GM21515 (cell line): Measurements from ENCODE around the gene CDK6.

Experiments used
- ATAC-seq: cut with Tn5 transposase; IDR thresholded peaks from one replicate; pipeline ENCODE4 v1.9.1; 2021; ENCODE audit not compliant: unreplicated experiment

The CDK6 gene

DNA sequence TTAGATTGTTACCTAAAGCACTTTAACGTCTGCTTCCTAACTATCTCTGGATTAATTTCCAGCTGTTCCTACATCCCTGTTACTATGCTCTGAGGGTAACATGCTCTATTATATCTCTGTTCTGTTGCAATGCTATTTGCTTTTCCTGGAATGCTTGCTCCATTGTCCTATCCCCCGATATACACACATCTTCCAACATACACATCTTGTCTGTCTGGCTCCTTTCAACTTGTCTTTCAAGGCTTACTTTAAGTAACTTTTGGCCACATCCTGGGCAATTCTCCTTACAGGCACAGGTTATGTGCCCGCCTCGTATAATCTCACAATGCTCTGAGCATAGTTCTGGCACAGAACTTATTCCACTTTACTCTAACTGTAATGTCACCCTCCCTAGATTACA is 96.2 kb downstream of the CDK6 start:
- no peak for ATAC-seq

DNA sequence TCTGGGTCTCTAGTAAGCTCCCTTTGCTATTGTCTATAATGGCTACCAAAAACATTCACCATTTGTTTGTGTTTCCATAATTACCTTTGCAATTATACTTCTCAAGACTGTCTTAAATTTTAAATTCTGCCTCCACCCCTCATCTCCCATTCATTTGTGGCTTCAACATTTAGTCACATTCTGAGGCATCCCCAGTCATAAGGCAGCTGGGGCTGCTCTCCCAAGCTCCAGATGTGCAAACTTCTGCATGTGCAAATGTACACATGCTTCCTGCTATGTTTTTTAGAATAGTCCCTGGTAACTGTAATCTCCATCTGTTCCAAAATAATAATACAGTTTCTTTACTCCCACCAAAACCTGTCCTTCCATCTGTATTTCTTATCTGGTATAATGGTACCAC is 97.3 kb downstream of the CDK6 start:
- no peak for ATAC-seq

DNA sequence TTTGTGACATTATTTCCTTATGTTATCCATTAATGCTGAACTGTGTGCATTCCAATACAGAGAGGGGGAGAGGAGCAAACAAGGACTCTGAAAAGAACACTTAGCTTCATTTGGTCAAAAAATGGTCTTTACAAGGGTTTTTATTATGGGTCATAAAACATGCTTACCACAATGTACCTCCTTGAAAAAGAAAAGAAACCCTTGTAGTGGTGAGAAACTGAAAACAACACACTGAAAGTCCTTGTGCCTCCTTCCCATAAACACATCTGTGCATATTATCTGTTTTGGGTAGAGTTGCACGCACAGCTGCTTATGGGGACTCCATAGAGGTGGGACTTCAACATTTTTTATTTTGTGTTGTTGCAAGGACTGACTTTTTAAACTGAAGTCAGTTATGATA is 98.7 kb downstream of the CDK6 start:
- ATAC-seq: peak; percentile 94

DNA sequence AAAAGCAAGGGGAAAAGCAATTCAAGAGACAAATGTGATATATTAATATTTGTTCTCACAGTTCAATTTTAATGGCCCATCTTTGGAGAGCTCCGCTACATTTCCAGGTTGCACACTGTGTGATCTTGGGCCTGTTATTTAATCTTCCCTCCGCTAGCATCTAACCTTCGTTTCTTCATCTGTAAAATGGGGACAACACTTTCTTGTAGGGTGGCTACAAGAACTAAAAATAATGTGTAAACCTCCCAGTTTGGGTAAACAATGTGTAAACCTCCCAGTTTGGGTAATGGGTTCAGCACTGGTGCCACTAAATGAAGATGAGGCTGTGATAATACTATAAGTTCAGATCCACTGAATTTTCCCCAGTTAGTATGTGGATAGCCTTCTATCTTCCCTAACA is 99.5 kb downstream of the CDK6 start:
- ATAC-seq: no peak

DNA sequence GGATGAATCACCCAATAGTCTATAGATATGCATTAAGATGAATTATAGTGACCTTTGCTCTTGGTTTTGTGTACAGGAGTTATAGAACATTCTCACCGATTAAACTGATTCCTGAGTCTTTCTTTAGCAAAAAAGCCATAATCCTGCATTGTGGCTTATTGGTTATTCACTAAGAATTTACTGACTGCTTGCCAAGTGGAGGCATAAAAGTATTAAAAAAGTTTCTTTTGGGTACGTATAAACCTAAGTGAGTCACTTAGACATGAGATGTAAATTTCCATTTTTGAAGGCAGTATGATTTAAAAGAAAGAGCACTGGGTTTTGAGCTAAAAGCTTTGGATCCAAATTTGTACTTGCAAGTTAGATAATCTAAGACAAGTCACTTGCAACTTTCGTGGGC is 100.7 kb downstream of the CDK6 start:
- ATAC-seq: no peak

DNA sequence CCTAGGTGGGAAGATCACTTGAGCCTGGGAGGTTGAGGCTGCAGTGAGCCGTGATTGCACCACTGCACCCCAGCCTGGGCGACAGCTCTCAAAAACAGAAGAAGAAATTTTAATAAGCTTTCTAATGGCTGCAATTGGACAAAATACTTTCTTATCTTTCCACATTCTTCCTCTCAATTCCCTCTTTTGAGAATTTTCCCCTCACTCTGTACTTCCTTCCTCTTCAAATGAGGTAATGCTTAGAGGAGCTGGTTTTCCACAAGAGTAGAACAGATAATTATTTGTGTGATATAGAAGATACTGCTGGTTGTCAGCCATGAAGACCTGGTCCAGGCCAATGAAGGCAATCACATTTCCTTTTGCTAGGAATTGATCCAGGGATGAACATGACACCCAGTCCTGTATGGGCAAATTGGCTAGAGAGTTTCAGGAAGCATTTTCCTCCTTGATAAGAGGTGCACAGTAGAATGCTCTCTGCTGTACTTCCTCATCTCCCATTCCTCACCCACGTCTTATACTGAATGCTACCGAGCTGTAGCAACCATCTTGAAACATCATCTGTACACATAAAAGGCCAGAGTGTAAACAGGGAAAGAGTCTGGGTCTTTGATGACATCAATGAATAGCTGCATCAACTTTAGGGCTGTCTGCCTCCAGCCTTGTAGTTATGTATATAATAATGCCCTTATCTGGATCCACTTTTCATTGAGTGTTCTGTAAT is 103.9 kb downstream of the CDK6 start:
- no peak for ATAC-seq

DNA sequence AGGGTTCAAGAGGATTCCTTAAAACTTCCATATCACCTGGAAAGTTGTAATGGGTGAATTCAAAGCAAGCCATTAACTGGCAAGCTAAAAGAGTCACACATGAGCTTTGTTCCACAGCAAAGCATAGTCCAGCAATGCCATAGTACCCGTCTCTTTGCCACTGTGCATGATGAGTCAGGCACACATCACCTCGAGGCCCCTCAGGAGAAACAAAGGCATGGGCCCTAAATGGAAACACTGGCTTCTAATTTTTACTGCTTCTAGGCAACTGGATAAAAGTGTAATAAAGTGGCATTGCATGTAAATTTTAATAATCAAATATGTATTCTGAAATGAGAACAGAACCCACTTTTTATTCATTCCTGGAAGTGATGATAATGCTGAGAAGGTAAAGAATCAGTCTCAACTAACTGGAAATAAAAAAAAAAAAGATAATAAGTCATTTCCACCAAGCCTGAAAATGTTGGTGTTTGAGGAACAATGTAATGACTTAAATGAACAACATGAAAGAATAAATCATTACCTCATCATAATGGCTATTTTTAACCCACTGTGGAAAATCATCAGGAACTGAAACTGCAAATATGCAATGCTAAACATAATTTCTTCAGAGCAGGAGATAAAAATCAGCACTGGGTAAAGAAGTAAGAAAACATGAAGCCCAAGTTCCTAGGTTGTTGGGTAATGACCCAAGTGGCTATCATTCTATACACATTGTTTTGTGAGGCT is 104.9 kb downstream of the CDK6 start:
- ATAC-seq: no peak

DNA sequence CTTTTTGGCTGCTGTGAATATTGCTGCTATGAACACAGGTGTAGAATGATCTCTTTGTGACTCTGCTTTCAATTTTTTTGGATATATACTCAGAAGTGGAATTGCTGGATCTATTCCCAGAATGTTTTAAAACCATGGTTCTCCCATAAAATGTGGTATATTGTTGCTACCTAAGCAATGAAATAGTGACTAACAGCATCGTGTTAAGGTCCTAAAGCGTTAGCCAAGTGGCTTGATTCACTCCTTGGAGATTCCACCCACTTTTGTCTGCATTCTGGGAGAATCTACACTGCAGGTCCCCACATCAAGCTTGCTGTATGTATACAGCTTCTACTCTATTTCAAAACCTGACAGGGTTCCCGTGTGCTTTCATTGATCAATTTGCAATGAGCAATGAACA is 105.6 kb downstream of the CDK6 start:
- no peak for ATAC-seq

DNA sequence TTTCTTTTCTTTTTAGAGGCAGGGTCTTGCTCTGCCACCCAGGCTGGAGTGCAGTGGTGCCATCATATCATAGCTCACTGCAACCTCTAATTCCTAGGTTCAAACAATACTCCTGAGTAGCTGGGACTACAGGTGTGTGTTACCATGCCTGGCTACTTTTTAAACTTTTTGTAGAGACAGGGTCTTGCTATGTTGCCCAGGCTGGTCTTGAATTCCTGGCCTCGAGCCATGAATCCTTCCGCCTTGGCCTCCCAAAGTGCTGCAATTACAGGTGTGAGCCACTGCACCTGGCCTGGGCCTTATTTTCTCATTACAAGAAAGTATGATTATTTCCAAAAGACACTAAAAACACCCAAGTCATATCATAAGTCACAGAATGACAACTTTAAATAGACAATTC is 106.6 kb downstream of the CDK6 start:
- ATAC-seq: no peak

DNA sequence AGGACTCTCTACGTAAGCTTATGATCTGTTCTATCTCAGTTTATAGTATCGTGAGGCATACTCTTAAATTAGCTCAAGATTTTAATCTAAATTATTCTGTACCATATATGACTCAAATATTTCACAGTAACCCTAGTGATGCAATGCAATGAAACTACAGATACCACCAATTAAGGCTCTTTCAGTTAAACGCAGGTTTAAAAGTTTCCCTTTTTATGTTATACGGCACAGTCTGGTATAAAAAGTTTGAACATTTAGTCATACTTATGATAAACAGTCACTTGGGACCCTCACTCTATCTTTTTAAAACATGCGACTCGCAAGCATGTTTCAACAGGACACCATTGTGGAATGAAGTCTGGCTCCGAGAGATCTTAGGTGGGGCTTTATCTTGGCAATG is 107.2 kb downstream of the CDK6 start:
- no peak for ATAC-seq

DNA sequence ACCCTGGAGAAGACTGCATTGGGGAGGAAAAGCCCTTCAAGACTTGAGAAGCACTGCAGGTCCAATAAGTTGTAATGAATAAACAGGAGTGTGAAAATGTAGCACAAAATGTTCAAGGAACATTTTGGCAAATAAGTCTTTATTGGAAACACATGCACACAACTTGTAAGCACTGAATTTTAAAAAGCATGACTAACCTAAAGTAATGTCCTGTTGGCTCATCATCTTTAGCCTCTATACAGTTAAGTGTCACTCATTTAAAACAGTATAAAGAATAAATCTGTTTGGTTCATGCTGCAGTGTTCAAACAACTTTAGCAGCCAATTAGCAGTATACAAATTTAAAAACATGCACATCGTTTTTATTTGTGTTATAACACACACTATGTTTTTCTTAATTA is 108.6 kb downstream of the CDK6 start:
- ATAC-seq: no peak

DNA sequence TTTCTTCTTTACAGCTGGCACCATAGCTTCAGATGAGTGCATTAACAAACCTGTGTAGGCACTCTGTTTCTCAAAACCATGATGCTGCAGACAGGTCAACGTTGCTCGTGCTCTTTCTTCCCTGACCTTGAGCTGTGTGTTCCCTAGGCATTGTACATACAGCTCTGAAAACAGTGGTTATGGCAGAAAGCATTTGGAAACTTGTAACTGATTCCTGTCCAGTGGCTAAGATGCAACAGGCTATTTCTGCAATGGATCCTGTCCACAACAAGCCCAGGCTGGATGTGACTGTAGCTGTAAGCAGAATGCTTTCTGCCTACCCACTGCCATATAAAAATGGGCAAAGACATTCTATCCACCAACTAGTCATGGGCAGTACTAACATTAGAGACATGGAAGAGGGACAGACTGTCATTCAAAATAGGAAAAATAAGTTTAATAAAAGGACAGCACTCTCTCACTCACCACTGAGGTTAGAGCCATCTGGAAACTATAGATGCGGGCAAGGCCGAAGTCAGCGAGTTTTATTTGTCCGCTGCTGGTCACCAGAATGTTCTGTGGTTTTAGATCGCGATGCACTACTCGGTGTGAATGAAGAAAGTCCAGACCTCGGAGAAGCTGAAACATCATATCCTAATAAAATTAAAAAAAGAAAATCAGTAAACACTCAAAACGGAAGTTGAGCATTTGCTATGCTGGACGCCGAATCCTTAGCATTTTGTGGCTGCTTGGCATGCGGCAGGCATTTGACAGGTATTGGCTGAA is 111.0 kb downstream of the CDK6 start:
- no peak for ATAC-seq

DNA sequence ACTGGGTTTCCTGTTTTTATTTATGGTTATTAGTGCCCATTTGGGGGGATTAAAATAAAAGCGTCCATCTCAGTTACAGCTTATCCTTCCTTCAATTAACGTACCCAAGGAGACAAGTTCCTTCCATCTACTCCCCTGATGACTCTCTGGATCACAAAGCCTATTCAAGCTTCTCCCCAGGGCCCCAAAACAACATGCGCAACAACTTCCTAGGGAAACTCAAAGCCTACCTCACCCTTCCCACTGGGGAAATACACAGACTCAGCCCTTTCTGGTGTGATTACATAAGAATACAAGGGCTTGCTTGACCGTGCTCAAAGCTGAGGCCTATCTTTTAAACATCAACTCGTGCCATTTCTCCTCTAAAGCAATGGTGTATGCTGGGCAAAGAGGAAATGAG is 112.4 kb downstream of the CDK6 start:
- ATAC-seq: no peak

DNA sequence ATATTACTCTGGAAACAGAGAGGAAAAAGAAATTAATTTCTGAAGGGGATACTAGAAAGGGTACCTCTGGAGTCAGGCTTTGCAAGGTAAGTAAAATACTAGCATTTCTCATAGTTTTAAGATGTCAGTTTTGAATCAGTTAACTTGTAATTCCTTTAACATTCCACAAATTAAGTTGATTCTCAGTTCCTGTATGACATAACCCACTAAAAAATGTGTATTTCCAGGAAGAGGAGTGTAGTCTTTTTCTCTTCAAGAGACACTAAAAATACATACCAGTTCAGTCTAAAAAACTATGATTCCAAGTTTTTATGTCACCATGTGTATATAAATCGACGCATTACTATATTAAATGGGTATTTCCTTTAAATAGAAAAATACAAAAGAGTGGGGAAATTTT is 113.2 kb downstream of the CDK6 start:
- no peak for ATAC-seq

DNA sequence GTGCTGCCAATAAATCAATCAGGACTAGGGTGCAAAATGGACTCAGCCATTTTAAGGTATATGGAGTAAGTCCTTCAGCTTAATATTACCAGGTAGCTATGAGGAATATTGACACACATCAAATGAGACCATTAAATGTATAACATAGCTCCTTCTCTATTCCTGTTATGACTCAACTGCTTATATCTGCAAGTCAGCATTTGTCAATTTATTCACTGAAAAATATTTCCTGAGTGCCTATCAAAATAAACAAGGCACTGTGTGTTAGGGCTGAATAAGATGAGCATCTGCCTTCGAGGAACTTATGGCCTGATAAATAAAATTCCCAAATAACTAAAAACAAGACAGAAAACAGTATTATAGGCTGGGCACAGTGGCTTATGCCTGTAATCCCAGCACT is 113.8 kb downstream of the CDK6 start:
- ATAC-seq: no peak

DNA sequence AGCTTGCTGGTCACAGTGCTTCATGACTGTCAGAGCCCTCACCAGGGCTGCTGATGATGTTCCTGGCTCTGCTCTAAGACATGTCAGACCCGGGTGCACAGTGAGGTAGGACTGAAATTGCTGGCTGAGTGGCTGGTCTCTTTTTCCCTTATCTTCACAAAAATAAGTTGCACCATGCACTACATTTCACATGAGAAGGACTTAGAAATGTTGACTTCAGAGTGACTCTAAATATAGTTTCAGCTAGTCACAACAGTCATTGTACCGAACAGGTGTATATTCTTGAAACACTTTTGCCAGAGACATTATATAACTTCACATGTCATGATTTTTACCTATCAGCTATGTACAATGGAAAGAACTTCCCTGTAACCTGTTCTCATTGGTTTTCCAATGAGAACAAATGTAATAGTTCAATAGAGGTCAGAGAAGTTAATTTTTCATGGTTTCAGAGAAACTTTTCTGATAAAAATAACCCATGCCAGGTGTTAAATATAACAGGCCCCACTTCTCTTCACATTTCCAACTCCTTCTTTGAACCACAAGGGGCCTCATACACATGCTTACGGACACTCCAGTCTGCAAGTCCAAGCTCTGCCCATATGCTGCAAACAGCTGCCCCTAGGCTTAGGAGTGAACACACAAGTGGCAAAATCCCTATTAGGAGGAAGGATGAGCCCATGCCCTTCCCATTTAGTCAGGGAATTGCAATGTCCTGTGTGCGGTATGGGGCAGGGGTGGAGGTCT is 115.6 kb downstream of the CDK6 start:
- ATAC-seq: peak; percentile 75

DNA sequence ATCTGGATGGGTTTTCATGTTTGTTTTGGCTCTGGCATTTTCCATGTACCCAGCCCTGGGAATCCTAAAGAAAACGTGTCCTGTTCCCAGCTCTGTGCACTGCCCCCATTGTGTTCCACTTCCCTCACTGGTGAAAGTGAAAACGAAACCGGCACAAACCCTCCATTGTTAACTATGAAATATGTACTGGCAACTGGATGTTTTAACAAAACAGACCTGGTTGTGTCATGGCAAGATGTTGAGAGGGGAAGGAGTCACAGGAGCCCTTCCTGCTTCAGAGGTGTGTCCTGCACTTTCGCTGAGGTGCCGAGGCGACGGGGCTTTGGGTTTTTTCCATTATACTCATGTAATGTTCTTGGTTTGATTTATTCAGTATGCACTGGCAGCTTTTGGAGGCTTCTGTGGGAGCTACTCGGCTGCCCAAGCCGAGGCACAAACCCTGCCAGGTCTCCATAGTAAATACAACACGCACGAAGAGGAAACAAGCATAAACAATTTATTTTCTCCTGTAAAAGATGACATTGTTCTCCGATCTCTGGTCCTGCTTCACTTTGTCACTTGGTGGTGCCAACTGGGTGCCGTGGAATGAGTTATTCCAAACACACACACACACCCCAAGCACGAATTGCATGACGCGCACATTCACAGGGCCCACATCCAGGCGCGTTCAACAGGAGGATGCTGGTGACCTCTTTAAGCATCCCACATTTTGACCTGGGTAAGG is 118.2 kb downstream of the CDK6 start:
- no peak for ATAC-seq

DNA sequence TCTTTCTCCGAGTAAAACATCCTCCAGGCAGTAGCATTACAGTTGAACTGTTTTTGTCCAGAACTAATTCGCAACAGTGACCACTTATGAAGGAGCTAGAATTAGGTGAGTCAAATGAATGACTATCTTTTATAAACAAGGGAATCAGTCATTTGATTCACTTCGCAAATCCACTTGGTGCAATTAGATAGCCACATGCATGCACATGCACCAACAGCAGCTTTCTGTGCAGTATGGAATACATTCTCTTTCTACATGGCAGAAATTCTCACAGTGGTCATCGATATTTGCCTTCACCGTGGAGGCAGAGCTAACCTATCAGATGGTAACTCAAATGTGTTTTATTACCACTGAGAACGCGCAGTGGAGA is 118.8 kb downstream of the CDK6 start:
- no peak for ATAC-seq

DNA sequence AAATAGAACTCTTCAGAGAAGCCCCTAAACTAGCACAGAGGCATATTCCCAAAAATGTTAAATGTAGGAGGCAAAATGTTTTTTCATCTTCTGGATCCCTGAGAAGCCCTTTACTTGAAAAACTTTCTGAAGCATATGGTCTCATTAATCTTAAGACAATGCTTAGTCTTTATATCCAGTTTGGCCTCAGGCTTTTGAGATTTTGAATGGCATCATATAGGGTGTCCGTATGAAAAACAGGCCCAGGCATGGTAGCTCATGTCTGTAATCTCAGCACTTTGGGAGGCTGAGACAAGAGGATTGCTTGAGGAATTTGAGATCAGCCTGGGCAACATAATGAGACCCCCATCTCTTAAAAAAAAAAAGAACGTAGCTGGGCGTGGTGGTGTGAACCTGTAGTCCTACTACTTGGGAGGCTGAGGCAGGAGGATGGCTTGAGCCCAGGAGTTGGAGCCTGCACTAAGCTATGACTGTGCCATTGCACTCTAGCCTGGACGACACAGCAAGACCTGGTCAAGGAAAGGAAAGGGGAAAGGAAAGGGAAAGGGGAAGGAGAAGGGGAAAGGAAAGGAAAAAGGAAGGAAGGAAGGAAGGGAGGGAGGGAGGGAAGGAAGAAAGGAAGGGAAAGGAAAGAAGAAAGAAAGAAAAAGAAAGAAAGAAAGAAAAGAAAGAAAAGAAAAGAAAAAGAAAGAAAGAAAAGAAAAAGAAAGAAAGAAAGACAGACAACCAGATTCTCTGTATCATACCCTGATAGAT is 119.4 kb downstream of the CDK6 start:
- ATAC-seq: no peak

DNA sequence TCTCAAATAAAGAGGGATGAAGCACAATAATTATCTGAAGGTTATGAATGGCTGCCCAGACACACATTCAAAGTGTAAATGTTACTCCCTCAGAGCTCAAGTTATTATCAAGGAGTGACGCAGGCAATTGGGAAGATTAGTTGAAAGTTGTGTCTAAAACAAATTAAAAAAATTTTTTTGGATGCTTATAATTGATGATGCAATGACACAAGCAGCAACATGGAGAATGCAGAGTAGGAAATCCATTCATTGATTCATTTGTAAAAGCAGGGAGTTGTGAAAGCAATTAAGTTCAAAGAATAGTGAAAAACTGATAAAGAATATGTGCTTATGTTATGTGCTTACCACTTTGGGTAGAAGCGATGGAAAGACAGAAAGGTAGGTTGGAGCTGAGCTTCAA is 120.4 kb downstream of the CDK6 start:
- no peak for ATAC-seq
